ENCODE data around the gene UBE2L3. TPM values are rescaled to one million over a fixed set of nuclear protein-coding genes. Genes with fewer than 3 reads are reported as not detected.
A peak's percentile ranks its signal among the peaks of the same experiment; 100 is the strongest.
"Not testable (repeated sequence)": the region's sequence is repeated elsewhere in the genome, so short reads cannot be mapped to it uniquely, and the experiment has no call there.

The UBE2L3 gene
- 10 to 100 TPM; 34.1 to 39.4 TPM for total RNA-seq
- 10 to 100 TPM; 42.6 to 54.5 TPM for polyA plus RNA-seq
- long read RNA-seq, donor 1, transcript UBE2L3-201 (4 exons, 3,028 nt) = major isoform, 110 of 154 reads
- long read RNA-seq, donor 1, partial matches to known transcripts = 29 of 154 reads
- long read RNA-seq, donor 1, other reads (novel, unspliced or antisense) = 14 of 154 reads
- long read RNA-seq, donor 2, transcript UBE2L3-201 (4 exons, 3,028 nt) = major isoform, 29 of 45 reads
- long read RNA-seq, donor 2, partial matches to known transcripts = 4 of 45 reads
- long read RNA-seq, donor 2, other reads (novel, unspliced or antisense) = 12 of 45 reads

GRCh38 chr22:21567456-21568346 is at the start of gene UBE2L3:
Gene UBE2L3 (plus strand): TSS chr22:21567714. CDS start chr22:21567745, 31 bp downstream.
- peak; percentile 92 for ATAC-seq (ENCODE audit: low FRiP score)
- Histone ChIP-seq H3K36me3 (ENCODE audit: control insufficient read depth in 1 of 2, insufficient read depth in 2 of 2, low read length in 1 of 2) (no peaks in the 10 kb centered on the region), H3K27ac (ENCODE audit: low read depth in 1 of 2, low read length in 2 of 2) (peak within 1 kb of the TSS; percentile 31 to 89), H3K4me1 (ENCODE audit: control insufficient read depth in 1 of 2, insufficient read depth in 2 of 2, low read length in 2 of 2) (no peaks in the 10 kb centered on the region), H3K9me3 (ENCODE audit: control insufficient read depth, low read length) (no peaks in the 10 kb centered on the region), H3K27me3 (ENCODE audit: control insufficient read depth in 1 of 2, insufficient read depth in 2 of 2, low read length in 1 of 2) (no peaks in the 10 kb centered on the region), H3K4me3 (ENCODE audit: low read length in 2 of 2) (peak within 1 kb of the TSS; percentile 95)
- intact Hi-C loops (cut with DNase I) = no loop called here
- DNase-seq = peak; percentile 89 to 96
- 0 to 1% methylated on average over 63 to 85 of the region's 85 CpGs for WGBS, 2 donors

DNA sequence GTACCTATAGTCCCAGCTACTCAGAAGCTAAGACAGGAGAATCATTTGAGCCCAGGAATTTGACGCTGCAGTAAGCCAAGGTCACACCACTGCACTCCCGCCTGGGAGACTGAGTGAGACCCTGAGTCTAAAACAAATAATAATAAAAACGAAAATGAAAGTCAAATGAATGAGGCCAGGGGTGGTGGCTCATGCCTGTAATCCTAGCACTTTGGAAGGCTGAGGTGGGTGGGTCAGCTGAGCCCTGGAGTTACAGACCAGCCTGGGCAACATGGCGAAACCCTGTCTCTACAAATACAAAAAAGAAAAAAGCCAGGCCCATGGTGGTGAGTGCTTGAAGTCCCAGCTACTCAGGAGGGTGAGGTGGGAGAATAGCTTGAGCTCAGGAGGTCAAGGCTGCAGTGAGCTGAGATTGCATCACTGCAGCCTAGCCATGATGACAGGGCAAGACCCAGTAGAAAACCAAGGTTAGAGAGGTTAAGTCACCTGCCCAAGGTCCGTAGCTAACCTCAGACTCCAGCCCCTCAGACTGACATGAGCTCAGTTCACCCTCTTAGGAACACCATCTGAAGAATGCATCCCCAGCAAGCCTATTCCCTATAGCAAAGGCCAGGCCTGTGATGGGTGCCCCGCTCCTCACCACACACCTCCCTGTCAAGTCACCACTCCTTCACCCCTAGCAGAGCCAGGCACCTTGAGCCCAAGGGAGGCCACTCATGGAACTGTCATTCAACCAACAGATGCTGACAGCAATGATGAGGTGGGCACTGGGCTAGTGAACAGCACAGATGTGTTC is 40.6 kb upstream of the UBE2L3 start:
- H3K9me3 ChIP-seq (ENCODE audit: control insufficient read depth, low read length); ATAC-seq (ENCODE audit: low FRiP score); H3K4me1 ChIP-seq (ENCODE audit: control insufficient read depth in 1 of 2, insufficient read depth in 2 of 2, low read length in 2 of 2); H3K27me3 ChIP-seq (ENCODE audit: control insufficient read depth in 1 of 2, insufficient read depth in 2 of 2, low read length in 1 of 2); H3K27ac ChIP-seq (ENCODE audit: low read depth in 1 of 2, low read length in 2 of 2); H3K4me3 ChIP-seq (ENCODE audit: low read length in 2 of 2); DNase-seq; intact Hi-C loops (cut with DNase I); H3K36me3 ChIP-seq (ENCODE audit: control insufficient read depth in 1 of 2, insufficient read depth in 2 of 2, low read length in 1 of 2): not testable (repeated sequence)
- WGBS, 2 donors = no CpG with 5 or more reads among the region's 6 CpGs

- H3K27me3 ChIP-seq (ENCODE audit: control insufficient read depth in 1 of 2, insufficient read depth in 2 of 2, low read length in 1 of 2); H3K9me3 ChIP-seq (ENCODE audit: control insufficient read depth, low read length); H3K4me1 ChIP-seq (ENCODE audit: control insufficient read depth in 1 of 2, insufficient read depth in 2 of 2, low read length in 2 of 2); intact Hi-C loops (cut with DNase I); DNase-seq; H3K4me3 ChIP-seq (ENCODE audit: low read length in 2 of 2); ATAC-seq (ENCODE audit: low FRiP score); H3K27ac ChIP-seq (ENCODE audit: low read depth in 1 of 2, low read length in 2 of 2); H3K36me3 ChIP-seq (ENCODE audit: control insufficient read depth in 1 of 2, insufficient read depth in 2 of 2, low read length in 1 of 2): not testable (repeated sequence)
- no CpG with 5 or more reads among the region's 5 CpGs for WGBS, 2 donors
These were observed 36.0 kb upstream of the UBE2L3 start for GRCh38 chr22:21531525-21531924.

DNA sequence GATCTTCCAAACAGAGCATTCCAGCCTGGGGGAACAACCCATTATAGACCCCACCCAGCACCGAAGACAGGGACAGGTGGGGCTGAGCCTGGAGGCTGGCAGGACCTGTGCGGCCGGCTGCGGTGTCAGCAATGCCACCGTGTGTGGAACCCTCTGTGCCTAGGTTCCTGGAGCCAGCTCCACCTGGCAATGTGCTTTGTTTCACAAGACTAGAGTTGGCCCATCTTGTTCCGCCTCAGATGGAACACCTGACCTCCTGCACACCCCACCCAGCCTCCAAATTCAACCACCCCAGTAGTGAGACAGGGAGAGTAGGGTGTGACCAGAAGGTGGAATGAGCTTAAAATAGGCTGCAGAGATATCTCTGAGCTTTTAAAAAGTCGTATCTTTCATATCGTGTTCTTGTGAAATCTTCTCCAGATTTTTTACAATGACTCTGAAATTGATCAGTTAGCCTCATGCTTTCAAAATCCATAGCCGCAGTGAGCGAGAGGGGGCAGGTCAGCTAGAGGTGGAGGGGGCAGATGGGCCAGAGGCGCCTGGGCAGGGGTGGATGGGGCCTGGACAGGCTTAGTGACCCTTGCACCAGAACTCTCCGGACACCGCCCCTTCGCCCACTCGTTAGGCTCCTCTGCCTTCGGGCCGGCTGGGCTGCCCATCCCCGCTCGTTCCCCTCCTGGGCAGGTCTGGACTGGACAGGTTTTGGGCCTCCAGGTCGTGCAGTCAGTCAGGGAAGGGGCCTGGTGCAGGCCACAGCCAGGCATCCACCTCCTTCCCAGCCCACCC is 34.5 kb upstream of the UBE2L3 start:
- H3K27me3 ChIP-seq (ENCODE audit: control insufficient read depth in 1 of 2, insufficient read depth in 2 of 2, low read length in 1 of 2); H3K27ac ChIP-seq (ENCODE audit: low read depth in 1 of 2, low read length in 2 of 2); H3K36me3 ChIP-seq (ENCODE audit: control insufficient read depth in 1 of 2, insufficient read depth in 2 of 2, low read length in 1 of 2); DNase-seq; ATAC-seq (ENCODE audit: low FRiP score); intact Hi-C loops (cut with DNase I); H3K9me3 ChIP-seq (ENCODE audit: control insufficient read depth, low read length); H3K4me1 ChIP-seq (ENCODE audit: control insufficient read depth in 1 of 2, insufficient read depth in 2 of 2, low read length in 2 of 2); H3K4me3 ChIP-seq (ENCODE audit: low read length in 2 of 2): not testable (repeated sequence)
- no CpG with 5 or more reads among the region's 20 CpGs for WGBS, 2 donors

DNA sequence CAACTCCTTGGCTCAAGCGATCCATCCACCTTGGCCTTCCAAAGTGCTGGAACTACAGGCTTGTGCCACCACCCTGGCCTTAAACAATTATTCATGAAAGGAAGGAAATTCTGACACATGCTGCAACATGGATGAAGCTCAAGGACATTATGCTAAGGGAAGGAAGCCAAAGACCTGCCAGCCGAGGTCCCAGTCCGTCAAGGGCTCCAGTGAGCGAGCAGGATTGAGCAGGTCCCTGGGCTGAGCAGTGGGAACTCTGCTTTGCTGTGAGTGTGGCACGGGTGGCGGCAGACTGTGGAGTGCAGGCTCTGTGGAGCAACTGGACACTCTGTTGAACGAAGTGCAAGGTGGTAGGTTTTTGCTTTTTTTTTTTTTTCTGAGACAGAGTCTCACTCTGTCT is 27.7 kb upstream of the UBE2L3 start:
- no CpG with 5 or more reads among the region's 7 CpGs for WGBS, 2 donors
- H3K4me3 ChIP-seq (ENCODE audit: low read length in 2 of 2); ATAC-seq (ENCODE audit: low FRiP score); H3K27me3 ChIP-seq (ENCODE audit: control insufficient read depth in 1 of 2, insufficient read depth in 2 of 2, low read length in 1 of 2); H3K9me3 ChIP-seq (ENCODE audit: control insufficient read depth, low read length); intact Hi-C loops (cut with DNase I); DNase-seq; H3K27ac ChIP-seq (ENCODE audit: low read depth in 1 of 2, low read length in 2 of 2); H3K36me3 ChIP-seq (ENCODE audit: control insufficient read depth in 1 of 2, insufficient read depth in 2 of 2, low read length in 1 of 2); H3K4me1 ChIP-seq (ENCODE audit: control insufficient read depth in 1 of 2, insufficient read depth in 2 of 2, low read length in 2 of 2): not testable (repeated sequence)

GRCh38 chr22:21544432-21545322 is 22.8 kb upstream of the UBE2L3 start:
- H3K36me3 ChIP-seq (ENCODE audit: control insufficient read depth in 1 of 2, insufficient read depth in 2 of 2, low read length in 1 of 2); H3K9me3 ChIP-seq (ENCODE audit: control insufficient read depth, low read length); H3K27me3 ChIP-seq (ENCODE audit: control insufficient read depth in 1 of 2, insufficient read depth in 2 of 2, low read length in 1 of 2); H3K27ac ChIP-seq (ENCODE audit: low read depth in 1 of 2, low read length in 2 of 2); H3K4me3 ChIP-seq (ENCODE audit: low read length in 2 of 2); intact Hi-C loops (cut with DNase I); H3K4me1 ChIP-seq (ENCODE audit: control insufficient read depth in 1 of 2, insufficient read depth in 2 of 2, low read length in 2 of 2): not testable (repeated sequence)
- WGBS, 2 donors = 89 to 92% methylated on average over 1 to 2 of the region's 17 CpGs
- DNase-seq (peak in 1 of 2 donors; percentile 27), ATAC-seq (ENCODE audit: low FRiP score) (peak; percentile 75)

GRCh38 chr22:21549558-21549957 is 18.0 kb upstream of the UBE2L3 start:
- DNase-seq; H3K27me3 ChIP-seq (ENCODE audit: control insufficient read depth in 1 of 2, insufficient read depth in 2 of 2, low read length in 1 of 2); H3K9me3 ChIP-seq (ENCODE audit: control insufficient read depth, low read length); H3K27ac ChIP-seq (ENCODE audit: low read depth in 1 of 2, low read length in 2 of 2); H3K4me3 ChIP-seq (ENCODE audit: low read length in 2 of 2); intact Hi-C loops (cut with DNase I); H3K4me1 ChIP-seq (ENCODE audit: control insufficient read depth in 1 of 2, insufficient read depth in 2 of 2, low read length in 2 of 2); H3K36me3 ChIP-seq (ENCODE audit: control insufficient read depth in 1 of 2, insufficient read depth in 2 of 2, low read length in 1 of 2): not testable (repeated sequence)
- no CpG with 5 or more reads among the region's 38 CpGs for WGBS, 2 donors
- ATAC-seq (ENCODE audit: low FRiP score) = peak; percentile 33

Measured in aorta (tissue), 5 donors.